COLO829 (cell line): ENCODE measurements around the gene ADAM8.

ENCODE experiments used
- DNase-seq: peaks from one replicate; pipeline ENCODE4 v3.0.0; 2012; ENCODE audit warnings: low spot score

ADAM8 gene

GRCh38 chr10:133281628-133282372 lies 5.1 kb upstream of the ADAM8 start:
- DNase-seq, result no peak

DNA sequence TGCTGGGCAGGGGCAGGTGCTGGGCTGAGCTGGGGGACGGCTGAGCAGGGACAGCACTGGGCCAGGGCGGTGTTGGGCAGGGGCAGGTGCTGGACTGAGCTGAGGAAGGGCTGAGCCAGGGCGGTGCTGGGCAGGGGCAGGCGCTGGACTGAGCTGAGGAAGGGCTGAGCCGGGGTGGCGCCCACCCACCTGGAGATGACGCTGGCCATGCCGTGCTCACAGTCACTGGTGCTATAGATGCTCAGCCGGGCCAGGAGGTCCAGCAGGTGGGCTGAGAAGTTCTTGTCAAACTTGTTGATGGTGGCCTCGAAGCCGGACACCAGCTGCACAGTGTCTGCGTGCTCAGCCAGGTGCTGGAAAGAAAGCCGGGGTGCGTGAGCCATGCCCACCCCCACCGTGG lies 4.4 kb upstream of the ADAM8 start:
- DNase-seq, result no peak

GRCh38 chr10:133280391-133281059 lies 3.9 kb upstream of the ADAM8 start:
- DNase-seq, result no peak

DNA sequence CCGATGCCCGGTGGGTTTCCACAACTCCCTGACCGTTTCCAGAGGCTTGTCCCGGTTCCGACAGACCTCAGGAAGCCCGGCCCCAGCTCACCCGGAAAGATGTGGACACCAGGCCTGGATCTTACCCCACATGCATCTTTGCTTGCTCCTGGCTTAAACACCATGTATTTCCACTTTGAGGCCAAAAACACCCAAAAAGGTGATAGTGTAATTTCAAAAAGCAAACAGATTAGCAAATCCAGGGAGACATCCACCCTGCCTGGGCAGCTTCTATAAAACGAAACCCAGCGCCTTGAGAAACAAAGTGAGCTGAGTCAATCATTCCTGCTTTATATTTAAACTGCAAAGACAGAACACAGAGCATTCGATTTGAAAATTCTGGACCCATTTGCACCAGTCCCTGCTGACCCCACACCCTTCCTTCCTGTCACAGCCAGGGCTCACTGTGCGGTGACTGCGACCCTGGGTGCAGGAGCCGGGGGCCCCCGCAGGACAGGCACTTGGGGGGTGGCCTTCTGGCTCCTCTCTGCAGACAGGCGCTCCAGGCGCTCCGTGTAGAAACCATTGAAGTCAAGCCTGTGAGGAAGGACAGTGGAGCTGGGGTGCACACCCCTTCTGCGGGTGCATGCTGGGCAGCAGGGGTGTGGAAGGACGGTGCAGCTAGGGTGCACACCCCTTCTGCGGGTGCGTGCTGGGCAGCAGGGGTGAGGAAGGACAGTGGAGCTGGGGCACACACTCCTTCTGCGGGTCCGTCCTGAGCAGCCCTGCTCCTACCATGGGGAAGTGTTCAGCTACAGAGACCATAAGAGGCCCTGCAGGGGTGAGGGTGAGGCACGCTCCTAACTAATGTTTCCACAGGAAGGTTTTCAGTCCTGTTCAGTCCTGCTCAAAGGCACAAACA lies 2.9 kb upstream of the ADAM8 start:
- no peak for DNase-seq

GRCh38 chr10:133278577-133279265 lies 2.1 kb upstream of the ADAM8 start:
- no peak for DNase-seq

DNA sequence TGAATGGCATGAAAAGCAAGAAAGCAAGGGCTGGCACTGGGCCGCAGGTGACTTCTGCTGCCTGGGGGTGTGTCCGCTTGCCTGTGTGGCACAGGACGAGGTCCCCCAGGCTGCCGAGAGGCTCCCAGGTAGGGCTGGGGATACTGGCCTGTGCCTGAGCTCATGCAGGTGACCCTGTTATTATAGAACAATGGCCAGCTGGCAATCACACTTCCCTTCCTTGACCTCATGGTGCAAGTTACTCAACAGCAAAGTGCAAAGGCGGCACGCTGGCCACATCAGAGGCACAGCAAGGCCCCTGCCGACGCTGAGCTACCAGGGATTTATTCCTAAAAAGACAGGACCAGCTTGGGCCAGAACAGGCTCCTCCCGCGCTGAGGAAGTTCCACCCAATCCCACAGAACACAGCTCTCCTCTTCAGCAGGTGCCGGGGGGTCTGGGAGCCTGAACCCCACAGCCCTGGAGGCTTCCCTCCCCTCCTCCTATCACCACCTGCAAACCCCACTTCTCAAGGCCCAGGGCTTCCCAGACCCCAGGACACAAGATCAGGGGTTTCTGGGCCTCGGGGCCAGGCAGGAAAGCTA lies 1.4 kb upstream of the ADAM8 start:
- DNase-seq, result no peak

- DNase-seq, result no peak
Observed at GRCh38 chr10:133277277-133277992, 767 bp upstream of the ADAM8 start.

DNA sequence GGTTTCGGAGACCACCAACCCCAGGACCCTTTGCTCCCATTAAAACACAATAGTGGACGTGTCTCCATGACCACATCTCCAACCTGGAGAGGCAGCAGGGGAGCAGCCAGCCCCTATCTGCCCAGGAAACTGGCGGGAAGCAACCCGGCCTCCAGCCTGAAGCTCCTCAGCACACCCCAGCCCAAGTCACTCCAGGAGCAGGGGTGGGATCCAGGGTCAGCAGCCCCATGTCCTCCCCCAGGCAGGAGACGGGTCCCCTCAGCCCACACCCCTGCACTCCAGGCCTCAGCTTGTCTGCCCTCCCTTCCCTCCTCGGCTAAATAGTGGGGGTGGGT lies 601 bp downstream of the ADAM8 start:
- no peak for DNase-seq

DNA sequence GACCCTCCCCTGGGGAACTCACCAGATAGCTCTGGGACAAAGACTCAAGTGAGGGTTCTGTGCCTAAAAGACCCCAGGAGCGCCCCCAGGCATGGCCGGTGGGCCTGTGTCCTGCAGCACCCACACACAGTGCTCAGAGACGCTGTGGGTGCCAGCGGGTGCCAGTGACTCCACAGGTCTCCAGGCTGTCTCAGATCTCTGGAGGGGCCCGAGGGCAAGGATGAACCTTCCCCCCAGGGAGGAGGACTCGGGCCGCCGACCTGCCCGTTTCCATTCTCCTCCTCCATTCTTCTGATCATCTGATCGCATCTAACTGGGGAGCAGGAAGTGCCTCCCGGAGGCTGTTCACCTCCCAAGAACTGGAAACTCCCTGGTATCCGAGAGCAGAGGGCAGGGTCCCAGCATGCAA lies 980 bp downstream of the ADAM8 start:
- DNase-seq, result no peak

- no peak for DNase-seq
Observed at GRCh38 chr10:133274751-133275683, 1.7 kb downstream of the ADAM8 start.

- DNase-seq, result no peak
Observed at GRCh38 chr10:133273534-133274143, 3.0 kb downstream of the ADAM8 start.

DNA sequence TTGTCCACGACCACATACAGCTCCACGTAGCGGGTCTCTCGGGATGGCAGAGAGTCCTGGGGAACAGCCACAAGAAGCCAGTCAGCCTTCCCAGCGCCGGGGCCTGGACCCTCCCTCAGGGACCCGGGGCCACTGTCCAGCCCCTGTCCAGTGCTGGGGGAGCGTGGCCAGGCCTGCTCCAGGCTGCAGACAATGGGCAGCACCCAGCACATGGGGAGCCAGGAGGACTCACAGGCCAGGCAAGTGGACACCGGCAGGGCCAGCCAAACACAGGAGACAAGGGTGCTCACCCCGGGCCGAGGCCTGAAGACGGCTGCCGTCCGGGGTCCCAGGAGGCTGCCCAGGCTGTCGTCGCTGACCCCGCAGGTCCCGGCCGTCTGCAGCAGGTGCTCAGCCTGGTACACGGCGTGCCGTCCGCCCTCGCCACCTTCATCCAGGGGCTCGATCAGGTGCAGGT lies 3.7 kb downstream of the ADAM8 start:
- no peak for DNase-seq

DNA sequence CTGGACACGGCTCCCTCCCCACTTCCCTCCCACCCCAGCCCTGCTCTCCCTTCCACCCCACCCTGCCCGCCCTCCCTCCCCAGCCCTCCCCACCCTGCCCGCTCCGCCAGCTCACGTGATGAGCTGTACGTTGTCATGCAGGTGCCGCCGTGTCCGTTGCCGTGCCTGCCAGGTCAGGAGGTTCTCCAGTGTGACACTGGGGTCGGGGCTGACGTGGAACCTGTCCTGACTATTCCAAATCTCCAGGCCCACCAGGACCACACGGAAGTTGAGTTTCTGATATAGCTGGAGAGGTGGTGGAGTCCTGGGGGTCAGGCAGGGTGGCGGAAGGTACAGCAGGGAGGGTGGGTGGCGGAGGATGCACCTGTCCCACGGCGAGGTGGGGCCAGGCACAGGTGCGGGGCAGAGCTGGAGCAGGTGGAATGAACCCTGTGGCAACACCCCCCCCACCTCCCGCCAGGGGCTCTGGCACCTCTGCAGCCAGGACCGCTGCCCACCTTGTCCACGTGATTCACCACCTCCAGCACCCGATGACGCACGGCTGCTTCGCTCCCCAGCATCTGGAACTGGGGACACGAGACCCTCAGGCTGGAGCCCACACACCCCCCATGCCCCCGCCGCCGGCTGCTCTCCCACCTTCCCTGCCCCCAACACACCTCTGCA lies 4.2 kb downstream of the ADAM8 start:
- no peak for DNase-seq

- DNase-seq, result no peak
Observed at GRCh38 chr10:133271521-133272300, 5.0 kb downstream of the ADAM8 start.

GRCh38 chr10:133270773-133271297 lies 5.8 kb downstream of the ADAM8 start:
- DNase-seq, result no peak

GRCh38 chr10:133270204-133270603 lies 6.5 kb downstream of the ADAM8 start:
- no peak for DNase-seq

GRCh38 chr10:133269367-133269766 lies 7.3 kb downstream of the ADAM8 start:
- no peak for DNase-seq

DNA sequence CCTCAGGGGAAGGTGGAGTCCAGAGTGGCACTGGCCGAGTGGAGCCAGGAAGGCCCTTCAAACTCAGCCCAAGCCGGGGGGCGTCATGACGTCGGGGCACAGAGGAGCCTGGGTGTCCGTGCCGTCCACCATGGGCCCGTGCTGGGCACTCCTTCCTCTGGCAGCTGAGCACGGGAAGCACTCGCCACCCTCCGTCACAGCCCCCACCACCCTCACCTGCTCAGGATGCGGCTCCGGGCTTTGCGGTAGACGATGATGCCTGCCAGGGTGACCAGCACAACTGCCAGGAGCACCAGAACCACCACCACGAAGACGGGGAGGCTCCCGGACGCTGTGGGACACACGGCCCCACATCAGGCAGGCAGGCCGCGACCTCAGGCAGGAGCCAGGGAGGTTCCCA lies 8.1 kb downstream of the ADAM8 start:
- DNase-seq, result no peak
